DOHH2 (cell line): ENCODE measurements around the gene FAAP20.

Experiments used
- H3F3A ChIP-seq: fragments of 200-600 bp; sonication (generic), shearing (Covaris generic); 2 replicates; pipeline ENCODE4 v1.6.0; 2016; ENCODE audit warnings: antibody characterized with exemption, mild to moderate bottlenecking; ENCODE audit not compliant: control insufficient read depth, insufficient read depth
- H3K27ac ChIP-seq: fragments of 200-600 bp; sonication (generic); 2 replicates; pipeline ENCODE4 v1.5.1; 2014; ENCODE audit warnings: low read depth, mild to moderate bottlenecking, low read length, moderate library complexity
- H3K27me3 ChIP-seq: fragments of 200-600 bp; sonication (generic); 2 replicates; pipeline ENCODE4 v1.6.1; 2014; ENCODE audit warnings: mild to moderate bottlenecking, low read length, mixed read lengths; ENCODE audit not compliant: control insufficient read depth
- H3K36me3 ChIP-seq: fragments of 200-600 bp; sonication (generic); 2 replicates; pipeline ENCODE4 v1.6.1; 2014; ENCODE audit warnings: mild to moderate bottlenecking, low read length, moderate library complexity, mixed read lengths; ENCODE audit not compliant: control insufficient read depth
- H3K4me1 ChIP-seq: fragments of 200-600 bp; sonication (generic); 2 replicates; pipeline ENCODE4 v1.6.1; 2014; ENCODE audit warnings: mild to moderate bottlenecking, low read length, mixed read lengths; ENCODE audit not compliant: control insufficient read depth
- H3K4me2 ChIP-seq: fragments of 200-600 bp; sonication (generic); 2 replicates; pipeline ENCODE4 v1.6.0; 2014; ENCODE audit warnings: mild to moderate bottlenecking, low read length, moderate library complexity
- H3K4me3 ChIP-seq: fragments of 200-600 bp; sonication (generic); 2 replicates; pipeline ENCODE4 v1.5.1; 2014; ENCODE audit warnings: mild to moderate bottlenecking, low read length, mixed read lengths
- H3K79me2 ChIP-seq: fragments of 200-600 bp; sonication (generic); 2 replicates; pipeline ENCODE4 v1.6.1; 2014; ENCODE audit warnings: mild to moderate bottlenecking, low read length, mixed read lengths; ENCODE audit not compliant: control insufficient read depth
- H3K9me2 ChIP-seq: fragments of 200-600 bp; sonication (generic); replicated peaks from 2 replicates; pipeline ENCODE4 v1.6.1; 2014; ENCODE audit warnings: mild to moderate bottlenecking, low read length, mixed read lengths; ENCODE audit not compliant: control insufficient read depth
- H3K9me3 ChIP-seq: fragments of 200-600 bp; sonication (generic); 2 replicates; pipeline ENCODE4 v1.6.1; 2014; ENCODE audit warnings: antibody characterized with exemption, low read length, mixed read lengths; ENCODE audit not compliant: control insufficient read depth, insufficient read depth
- H4K20me1 ChIP-seq: fragments of 200-600 bp; sonication (generic); 2 replicates; pipeline ENCODE4 v1.6.0; 2014; ENCODE audit warnings: low read depth, mild to moderate bottlenecking, antibody characterized with exemption, low read length, moderate library complexity; ENCODE audit not compliant: control insufficient read depth, insufficient read depth
- EZH2phosphoT487 ChIP-seq: fragments of 200-600 bp; sonication (generic); IDR thresholded peaks from 2 replicates; pipeline ENCODE4 v1.6.1; 2017; ENCODE audit warnings: borderline replicate concordance, mild to moderate bottlenecking, antibody characterized with exemption, low read length, moderate library complexity, mixed read lengths
- TF ChIP-seq, protein P1 (sequence below): fragments of 200-600 bp; sonication (generic); IDR thresholded peaks from one replicate; pipeline ENCODE4 v1.5.1; 2014; ENCODE audit warnings: antibody characterized with exemption, mild to moderate bottlenecking, low read depth, low read length; ENCODE audit not compliant: poor library complexity, severe bottlenecking

FAAP20 gene

GRCh38 chr1:2146836-2147517 lies 47.6 kb downstream of the FAAP20 start:
- Histone ChIP-seq H3K27me3 (no peaks in the 10 kb centered on the region), H3F3A (no peaks in the 10 kb centered on the region), H3K4me3 (no peak overlapping the region), H3K79me2 (no peaks in the 10 kb centered on the region), H3K9me2 (no peaks in the 10 kb centered on the region), H4K20me1 (no peaks in the 10 kb centered on the region), H3K9me3 (no peaks in the 10 kb centered on the region), H3K4me1 (no peaks in the 10 kb centered on the region), H3K27ac (no peak overlapping the region), H3K36me3 (no peaks in the 10 kb centered on the region), H3K4me2 (no peak overlapping the region)
- no peak for TF ChIP-seq EZH2phosphoT487
- TF ChIP-seq, protein P1, sequence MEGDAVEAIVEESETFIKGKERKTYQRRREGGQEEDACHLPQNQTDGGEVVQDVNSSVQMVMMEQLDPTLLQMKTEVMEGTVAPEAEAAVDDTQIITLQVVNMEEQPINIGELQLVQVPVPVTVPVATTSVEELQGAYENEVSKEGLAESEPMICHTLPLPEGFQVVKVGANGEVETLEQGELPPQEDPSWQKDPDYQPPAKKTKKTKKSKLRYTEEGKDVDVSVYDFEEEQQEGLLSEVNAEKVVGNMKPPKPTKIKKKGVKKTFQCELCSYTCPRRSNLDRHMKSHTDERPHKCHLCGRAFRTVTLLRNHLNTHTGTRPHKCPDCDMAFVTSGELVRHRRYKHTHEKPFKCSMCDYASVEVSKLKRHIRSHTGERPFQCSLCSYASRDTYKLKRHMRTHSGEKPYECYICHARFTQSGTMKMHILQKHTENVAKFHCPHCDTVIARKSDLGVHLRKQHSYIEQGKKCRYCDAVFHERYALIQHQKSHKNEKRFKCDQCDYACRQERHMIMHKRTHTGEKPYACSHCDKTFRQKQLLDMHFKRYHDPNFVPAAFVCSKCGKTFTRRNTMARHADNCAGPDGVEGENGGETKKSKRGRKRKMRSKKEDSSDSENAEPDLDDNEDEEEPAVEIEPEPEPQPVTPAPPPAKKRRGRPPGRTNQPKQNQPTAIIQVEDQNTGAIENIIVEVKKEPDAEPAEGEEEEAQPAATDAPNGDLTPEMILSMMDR: no peak

DNA sequence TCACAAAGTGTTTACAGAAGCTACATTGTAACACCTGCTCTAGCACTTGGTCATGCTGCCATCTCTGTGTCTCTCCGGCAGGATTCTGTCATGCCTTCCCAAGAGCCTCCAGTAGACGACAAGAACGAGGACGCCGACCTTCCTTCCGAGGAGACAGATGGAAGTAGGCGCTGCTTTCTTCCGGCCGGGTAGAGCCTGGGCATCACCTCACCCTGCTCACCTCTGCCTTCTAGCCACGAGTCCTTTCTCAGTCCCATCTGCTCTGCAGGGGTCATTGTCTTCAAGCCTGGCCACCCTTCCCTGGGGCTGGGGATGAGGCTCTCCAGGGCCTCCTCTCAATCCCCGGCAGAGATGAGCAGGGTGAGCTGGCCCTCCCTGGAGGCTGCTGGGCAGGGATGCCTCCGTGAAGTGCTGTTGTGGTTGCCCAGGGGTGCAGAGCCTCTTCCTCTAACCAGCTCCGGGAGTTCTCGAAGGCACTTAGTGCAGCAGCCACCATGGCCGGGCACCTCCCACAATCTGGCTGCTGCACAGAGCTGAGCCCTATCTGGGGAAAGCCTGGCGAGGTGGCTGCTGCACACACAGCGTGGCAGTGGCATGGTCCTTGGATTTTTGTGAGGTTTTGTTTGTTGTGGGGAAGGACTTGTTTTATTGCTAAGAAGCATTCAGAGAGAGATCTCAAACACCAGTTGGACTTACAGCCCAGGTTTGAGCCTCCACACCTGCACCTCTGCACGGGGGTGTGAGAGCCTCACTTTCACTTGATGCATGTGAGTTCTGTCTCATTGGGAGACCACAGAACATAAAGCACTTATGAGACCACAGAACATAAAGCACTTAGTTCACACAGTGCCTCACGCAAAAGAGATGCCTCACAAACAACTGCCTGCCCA lies 48.4 kb downstream of the FAAP20 start:
- Histone ChIP-seq H3K79me2 (no peaks in the 10 kb centered on the region), H3F3A (no peaks in the 10 kb centered on the region), H3K4me1 (no peaks in the 10 kb centered on the region), H3K27ac (no peak overlapping the region), H3K9me3 (no peaks in the 10 kb centered on the region), H3K4me2 (no peak overlapping the region), H3K27me3 (no peaks in the 10 kb centered on the region), H3K36me3 (no peaks in the 10 kb centered on the region), H3K9me2 (no peaks in the 10 kb centered on the region), H3K4me3 (no peak overlapping the region), H4K20me1 (no peaks in the 10 kb centered on the region)
- TF ChIP-seq EZH2phosphoT487: no peak
- TF ChIP-seq, protein P1: no peak

DNA sequence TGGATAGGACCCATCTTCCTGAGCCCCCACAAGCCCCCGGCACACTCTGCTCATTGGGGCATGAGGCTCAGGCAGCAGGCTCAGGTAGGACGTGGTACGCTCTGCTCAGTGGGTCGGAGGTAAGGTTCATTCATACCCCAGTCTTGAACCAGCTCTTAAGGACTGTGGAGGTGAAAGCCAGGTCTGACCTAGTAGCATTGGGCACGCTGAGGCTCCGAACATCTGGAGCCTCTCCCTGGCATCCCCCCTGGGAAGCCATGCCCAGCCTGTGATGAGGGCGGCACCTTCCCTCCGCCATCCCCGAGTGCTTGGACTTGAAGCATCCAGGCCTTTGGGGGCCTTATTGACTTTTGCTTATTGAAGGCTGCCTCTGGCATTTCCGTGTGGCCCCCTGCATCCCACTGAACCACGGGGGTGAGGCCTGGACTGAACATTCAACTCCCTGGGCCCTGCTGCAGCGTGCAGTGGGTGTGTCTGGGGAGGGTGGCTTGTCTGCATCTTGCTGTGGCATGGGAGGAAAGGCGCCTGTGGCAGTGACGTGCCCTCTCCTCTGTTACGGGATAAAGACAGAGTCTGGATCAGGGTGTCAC lies 50.0 kb downstream of the FAAP20 start:
- Histone ChIP-seq H3K79me2 (no peaks in the 10 kb centered on the region), H3K4me2 (no peak overlapping the region), H3K36me3 (no peaks in the 10 kb centered on the region), H3K27ac (no peak overlapping the region), H3K4me3 (no peak overlapping the region), H3K27me3 (no peaks in the 10 kb centered on the region), H4K20me1 (no peaks in the 10 kb centered on the region), H3K9me2 (no peaks in the 10 kb centered on the region), H3K4me1 (no peaks in the 10 kb centered on the region), H3K9me3 (no peaks in the 10 kb centered on the region), H3F3A (no peaks in the 10 kb centered on the region)
- TF ChIP-seq, protein P1: no peak
- TF ChIP-seq EZH2phosphoT487: no peak
